ENCODE data around the gene SSBP3. TPM values are rescaled to one million over a fixed set of nuclear protein-coding genes. Genes with fewer than 3 reads are reported as not detected.

SSBP3 gene
- polyA plus RNA-seq, 1 experiment: 34.3 TPM

GRCh38 chr1:54442185-54442584, 36.0 kb upstream of the SSBP3 start:
- no peak for TF ChIP-seq CTCF (IDR thresholded peaks at IDR 0.05; ENCODE audit: low read depth, low read length)
- CTCF ChIA-PET: no interaction called here
- POLR2A ChIA-PET: no interaction called here

GRCh38 chr1:54439550-54440223, 33.5 kb upstream of the SSBP3 start:
- Histone ChIP-seq H3K4me3 (ENCODE audit: low read depth, low read length) (no peak overlapping the region), H3K27ac (ENCODE audit: low read depth, low read length) (no peak overlapping the region), H3K9me3 (ENCODE audit: control insufficient read depth, insufficient read depth, low read length) (no peaks in the 10 kb centered on the region), H3K27me3 (ENCODE audit: control insufficient read depth, insufficient read depth, low read length) (peaks cover 4% of the 10 kb centered on the region)
- TF ChIP-seq CTCF (IDR thresholded peaks at IDR 0.05; ENCODE audit: low read depth, low read length): no peak
- DNase-seq (ENCODE audit: low read depth, low spot score): no peak
- CTCF ChIA-PET: no interaction called here
- POLR2A ChIA-PET: no interaction called here

More at GRCh38 chr1:54442185-54442584, 36.0 kb upstream of the SSBP3 start:
- Histone ChIP-seq H3K4me3 (ENCODE audit: low read depth, low read length) (no peak overlapping the region), H3K27me3 (ENCODE audit: control insufficient read depth, insufficient read depth, low read length) (peaks cover 4% of the 10 kb centered on the region), H3K9me3 (ENCODE audit: control insufficient read depth, insufficient read depth, low read length) (no peaks in the 10 kb centered on the region), H3K27ac (ENCODE audit: low read depth, low read length) (no peak overlapping the region)
- no peak for DNase-seq (ENCODE audit: low read depth, low spot score)

GRCh38 chr1:54437783-54438182, 31.6 kb upstream of the SSBP3 start:
- DNase-seq (ENCODE audit: low read depth, low spot score): no peak
- POLR2A ChIA-PET: no interaction called here
- Histone ChIP-seq H3K27me3 (ENCODE audit: control insufficient read depth, insufficient read depth, low read length) (peaks cover 4% of the 10 kb centered on the region), H3K4me3 (ENCODE audit: low read depth, low read length) (no peak overlapping the region), H3K9me3 (ENCODE audit: control insufficient read depth, insufficient read depth, low read length) (no peaks in the 10 kb centered on the region), H3K27ac (ENCODE audit: low read depth, low read length) (no peak overlapping the region)
- CTCF ChIA-PET: no interaction called here
- no peak for TF ChIP-seq CTCF (IDR thresholded peaks at IDR 0.05; ENCODE audit: low read depth, low read length)

- no peak for TF ChIP-seq CTCF (IDR thresholded peaks at IDR 0.05; ENCODE audit: low read depth, low read length)
- H3K9me3 ChIP-seq (ENCODE audit: control insufficient read depth, insufficient read depth, low read length): no peaks in the 10 kb centered on the region
- POLR2A ChIA-PET: no interaction called here
- CTCF ChIA-PET: interaction anchor here (0.7 kb wide), 1 partner anchor 316 kb away, joined by 8 read pairs; no protein-coding TSS in a partner anchor
- no peak for DNase-seq (ENCODE audit: low read depth, low spot score)
- no peaks in the 10 kb centered on the region for H3K27me3 ChIP-seq (ENCODE audit: control insufficient read depth, insufficient read depth, low read length)
- H3K27ac ChIP-seq (ENCODE audit: low read depth, low read length): no peak overlapping the region
- H3K4me3 ChIP-seq (ENCODE audit: low read depth, low read length): no peak overlapping the region
Measured at GRCh38 chr1:54436826-54437225, 30.6 kb upstream of the SSBP3 start.

- no peak for TF ChIP-seq CTCF (IDR thresholded peaks at IDR 0.05; ENCODE audit: low read depth, low read length)
- no peak for DNase-seq (ENCODE audit: low read depth, low spot score)
- Histone ChIP-seq H3K27me3 (ENCODE audit: control insufficient read depth, insufficient read depth, low read length) (no peaks in the 10 kb centered on the region), H3K4me3 (ENCODE audit: low read depth, low read length) (no peak overlapping the region), H3K27ac (ENCODE audit: low read depth, low read length) (no peak overlapping the region), H3K9me3 (ENCODE audit: control insufficient read depth, insufficient read depth, low read length) (no peaks in the 10 kb centered on the region)
- POLR2A ChIA-PET: interaction anchor here (0.6 kb wide), 1 partner anchor 27 kb away, joined by 5 read pairs; no protein-coding TSS in a partner anchor
- CTCF ChIA-PET: no interaction called here
Measured at GRCh38 chr1:54429838-54430237, 23.6 kb upstream of the SSBP3 start.
